HG03457 (cell line): ENCODE measurements around the gene SMIM36.
A peak's percentile ranks its signal among the peaks of the same experiment; 100 is the strongest.
"Not testable (repeated sequence)": the region's sequence is repeated elsewhere in the genome, so short reads cannot be mapped to it uniquely, and the experiment has no call there.

Source experiments
- ATAC-seq: cut with Tn5 transposase; IDR thresholded peaks from one replicate; pipeline ENCODE4 v1.9.1; 2021; ENCODE audit warnings: moderate number of reproducible peaks; ENCODE audit not compliant: unreplicated experiment

SMIM36 gene

DNA sequence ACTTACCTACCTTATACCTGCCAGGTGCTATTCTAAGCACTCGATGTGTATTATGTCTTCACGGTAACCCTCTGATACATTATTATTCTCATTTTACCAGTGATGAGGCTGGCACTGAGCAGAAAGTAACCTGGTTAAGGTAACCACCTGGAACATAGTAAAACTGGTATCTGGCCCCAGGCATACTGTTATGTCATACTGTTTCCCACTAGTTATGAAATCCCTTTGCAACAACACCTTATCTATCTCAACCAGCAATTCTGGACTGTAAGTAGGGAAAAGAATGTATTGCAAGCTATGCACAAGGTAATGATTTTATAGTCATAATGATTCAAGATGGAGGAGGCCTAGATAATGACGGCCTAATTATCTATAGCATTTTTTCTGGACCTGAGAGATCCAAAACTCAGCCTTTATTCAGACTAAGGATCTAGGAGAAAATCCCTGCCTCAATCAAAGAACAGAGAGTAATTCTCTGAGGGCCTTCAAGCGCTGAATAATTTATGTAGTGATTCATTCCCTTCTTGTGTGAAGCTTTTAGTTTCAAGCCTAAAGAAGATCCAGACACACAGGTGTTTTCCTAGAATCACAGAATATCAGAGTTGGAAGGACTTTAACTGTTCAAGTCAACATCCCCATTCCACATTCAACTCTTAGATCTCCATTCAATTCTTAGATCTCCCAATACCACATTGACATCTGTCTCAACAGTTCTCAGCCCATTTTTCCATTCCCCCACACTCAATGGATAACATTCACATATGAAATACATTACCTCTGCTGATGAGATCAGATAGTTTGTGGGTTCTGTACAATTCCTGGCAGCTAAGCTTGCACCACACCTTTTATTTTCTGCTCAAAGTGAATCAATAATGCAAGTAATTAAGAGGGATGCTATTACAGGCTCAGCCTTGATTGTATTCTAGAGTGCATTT is 74.8 kb downstream of the SMIM36 start:
- ATAC-seq: peak; percentile 15

DNA sequence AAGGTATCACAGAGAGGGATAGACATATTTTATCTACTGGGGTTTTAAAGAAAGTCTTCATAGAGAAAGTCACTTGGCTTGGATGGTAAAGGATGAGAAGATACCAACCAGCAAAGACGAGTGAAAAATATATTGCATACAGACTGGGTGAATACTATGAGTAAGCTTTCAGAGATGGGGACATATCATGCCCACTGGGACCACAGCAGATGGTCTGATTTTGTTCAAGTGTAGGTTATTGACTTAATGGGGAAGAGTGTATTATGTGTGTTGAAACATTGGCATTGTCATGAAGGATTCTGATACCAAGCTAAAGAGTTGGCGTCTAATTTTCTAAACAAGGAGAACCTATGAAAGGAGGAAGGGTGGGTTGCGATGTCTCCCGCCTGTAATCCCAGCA is 75.8 kb downstream of the SMIM36 start:
- no peak for ATAC-seq

GRCh38 chr17:55434721-55435120 is 76.5 kb downstream of the SMIM36 start:
- no peak for ATAC-seq

DNA sequence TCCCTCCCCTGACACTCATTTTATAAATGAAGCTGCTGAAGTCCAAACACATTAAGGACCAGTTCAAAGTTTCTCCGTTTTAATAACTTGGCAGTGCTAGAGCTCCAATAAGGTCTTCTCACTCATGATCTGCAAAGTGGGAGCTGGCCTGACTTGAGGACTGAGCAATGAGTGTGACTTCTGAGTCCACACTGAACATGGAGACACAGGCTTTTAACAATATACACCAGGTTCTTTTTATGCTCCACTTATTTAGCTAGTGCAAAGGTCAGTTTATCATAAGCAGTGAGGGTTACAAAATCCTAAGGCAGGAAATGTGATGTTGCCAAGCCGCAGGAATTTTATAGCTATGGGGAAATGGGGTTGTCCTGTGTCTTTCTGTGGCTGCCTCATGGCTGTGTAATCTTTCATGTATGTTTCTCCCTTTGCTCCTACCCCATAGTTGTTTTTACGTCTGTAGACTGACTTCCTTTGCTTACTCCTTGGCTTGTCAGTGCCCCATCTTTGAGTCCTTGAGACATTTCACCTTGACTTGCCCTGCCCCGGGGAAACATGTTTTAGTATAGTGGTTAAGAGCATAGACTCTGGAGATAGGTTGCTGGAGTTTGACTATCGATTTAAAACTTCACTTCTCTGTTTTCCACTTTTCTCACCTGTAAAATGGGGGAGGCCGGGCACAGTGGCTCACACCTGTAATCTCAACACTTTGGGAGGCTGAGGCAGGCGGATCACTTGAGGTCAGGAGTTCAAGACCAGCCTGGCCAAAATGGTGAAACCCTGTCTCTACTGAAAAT is 77.4 kb downstream of the SMIM36 start:
- no peak for ATAC-seq

DNA sequence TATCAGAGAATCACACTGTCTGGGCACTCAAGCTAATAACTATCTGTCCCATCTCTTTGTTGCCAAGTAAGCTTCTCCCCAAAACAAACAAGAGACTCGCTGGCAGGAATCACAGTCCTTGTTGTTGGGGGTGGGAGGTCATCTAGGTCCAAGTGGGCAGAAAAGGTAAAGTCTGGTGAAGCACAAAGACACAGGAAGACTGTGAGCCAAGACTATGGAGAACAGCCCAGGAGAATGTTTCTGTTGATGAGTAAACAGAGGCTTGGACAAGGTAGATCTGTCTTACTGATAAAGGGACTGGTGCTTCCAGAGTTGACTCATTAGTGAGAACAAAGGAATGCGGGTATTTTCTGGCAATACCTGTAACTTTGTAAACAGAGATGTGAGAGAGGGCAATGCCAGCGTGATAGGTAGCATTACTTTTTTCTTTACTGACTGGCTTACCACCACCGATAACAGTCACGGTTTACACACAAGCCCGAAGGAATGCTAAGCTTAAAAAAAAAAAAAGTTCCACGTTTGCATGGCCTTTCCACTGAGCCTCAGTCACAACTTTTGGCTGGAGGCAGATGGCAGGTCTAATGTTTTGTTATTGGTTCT is 78.1 kb downstream of the SMIM36 start:
- no peak for ATAC-seq

DNA sequence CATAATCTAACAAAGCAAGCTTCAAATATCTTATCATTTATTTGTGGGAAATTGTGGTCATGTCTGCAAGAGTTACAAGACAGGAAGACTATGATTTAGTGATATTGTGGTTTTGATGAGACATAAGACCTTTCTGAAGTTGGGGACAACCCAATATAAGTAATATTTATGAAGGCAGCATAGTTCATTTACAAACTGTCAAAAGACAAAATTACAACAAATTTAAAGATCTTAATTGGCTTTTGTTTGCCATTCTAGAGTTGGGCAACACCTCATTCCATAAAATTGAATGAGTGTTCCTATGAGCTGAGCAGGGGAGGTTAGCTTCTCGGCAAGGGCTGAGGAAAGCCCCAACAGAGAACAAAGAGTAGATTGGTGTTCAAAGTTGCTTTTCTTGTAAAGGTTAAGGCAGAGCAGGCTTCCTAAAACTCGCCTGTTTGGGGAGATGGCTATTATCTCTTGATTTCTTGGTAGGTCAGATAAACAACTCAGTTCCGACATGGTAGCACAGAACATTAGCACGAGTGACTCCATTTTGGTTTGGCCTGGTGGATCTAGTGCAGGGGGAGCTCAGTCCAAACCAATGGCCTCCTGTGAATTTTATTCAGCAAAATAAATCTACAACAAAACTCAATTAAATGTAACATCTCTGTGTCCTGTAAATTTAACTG is 78.8 kb downstream of the SMIM36 start:
- ATAC-seq: no peak

GRCh38 chr17:55431914-55432313 is 79.3 kb downstream of the SMIM36 start:
- ATAC-seq: not testable (repeated sequence)

GRCh38 chr17:55430541-55431288 is 80.5 kb downstream of the SMIM36 start:
- no peak for ATAC-seq

DNA sequence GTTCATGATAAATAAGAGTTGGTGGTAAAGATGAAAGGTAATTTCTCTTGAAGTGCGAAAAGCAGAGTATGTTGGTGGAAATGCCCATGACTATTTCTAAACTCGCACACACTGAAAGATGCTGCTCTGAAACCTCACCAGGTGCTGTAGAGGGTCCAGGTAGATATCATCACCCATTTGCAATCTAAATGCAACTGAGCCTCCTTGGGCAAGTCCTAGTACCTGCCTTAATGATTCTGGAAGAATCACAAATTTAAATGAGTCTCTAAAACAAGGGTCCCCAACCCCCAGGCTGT is 83.7 kb downstream of the SMIM36 start:
- peak; percentile 13 for ATAC-seq

DNA sequence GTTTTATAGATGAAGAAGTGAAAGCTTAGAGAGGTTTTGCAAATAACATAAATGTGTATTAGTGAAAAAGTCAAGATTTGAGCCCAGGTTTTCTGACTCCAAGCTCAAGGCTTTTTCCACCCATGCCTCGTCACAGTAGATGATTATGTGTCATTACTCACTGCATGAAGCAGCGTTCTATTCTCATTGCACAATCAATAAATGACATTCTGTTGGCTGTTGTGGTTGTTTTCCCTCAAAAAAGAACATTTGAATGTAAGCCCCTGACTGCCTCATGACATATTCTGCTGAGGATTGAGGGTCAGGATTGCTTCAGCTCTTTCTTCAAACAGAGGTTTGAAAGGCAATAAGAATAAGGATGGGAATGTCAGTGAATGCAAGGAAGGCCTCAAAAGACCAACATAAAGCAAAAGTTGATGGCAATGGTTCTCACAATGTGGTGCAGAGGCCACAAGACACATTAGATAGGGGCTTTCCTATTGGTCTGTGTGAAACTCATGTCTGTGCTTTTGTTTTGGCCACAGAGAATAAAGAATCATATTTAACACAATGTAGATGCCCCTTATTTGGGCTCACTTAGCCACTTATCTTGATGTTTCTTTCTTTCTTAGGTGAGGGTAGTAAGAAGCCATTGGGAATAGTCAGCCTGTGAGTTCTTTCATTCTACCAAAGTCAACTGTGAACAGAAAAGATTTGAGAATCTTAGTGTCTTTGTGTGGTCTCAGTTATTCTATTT is 84.2 kb downstream of the SMIM36 start:
- peak; percentile 50 for ATAC-seq

DNA sequence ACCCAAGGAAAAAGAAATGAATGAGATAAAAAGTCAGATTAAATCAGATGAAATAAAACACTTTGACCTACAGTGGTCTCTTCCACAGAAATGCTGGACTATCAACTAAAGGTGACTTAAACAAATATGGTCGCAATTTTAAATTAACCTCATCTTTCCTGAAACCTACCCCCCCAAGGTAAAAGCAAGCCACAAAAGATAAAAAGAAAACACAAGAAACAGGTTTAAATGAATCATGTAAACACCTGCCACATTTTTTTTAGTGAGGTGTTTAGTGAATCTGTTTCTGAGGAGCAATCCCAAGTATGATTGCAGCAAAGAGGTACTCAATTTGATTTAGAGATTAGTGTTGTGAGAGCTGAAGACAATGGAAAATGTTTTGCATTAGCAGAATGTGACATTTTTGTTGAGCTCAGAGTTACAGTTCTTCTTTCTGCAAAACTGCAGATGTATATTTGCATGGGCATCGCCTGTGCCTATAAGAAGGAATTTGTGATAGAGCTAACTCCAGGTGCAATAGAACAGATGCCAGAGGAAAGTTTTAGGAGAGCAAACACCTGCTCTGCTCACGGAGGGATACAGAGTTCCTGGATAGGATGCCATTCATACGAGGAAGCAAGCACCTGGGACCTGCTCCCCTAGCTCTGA is 86.2 kb downstream of the SMIM36 start:
- no peak for ATAC-seq

- no peak for ATAC-seq
These were observed 87.7 kb downstream of the SMIM36 start for GRCh38 chr17:55423535-55423934.

- not testable (repeated sequence) for ATAC-seq
These were observed 88.5 kb downstream of the SMIM36 start for GRCh38 chr17:55422828-55423164.

DNA sequence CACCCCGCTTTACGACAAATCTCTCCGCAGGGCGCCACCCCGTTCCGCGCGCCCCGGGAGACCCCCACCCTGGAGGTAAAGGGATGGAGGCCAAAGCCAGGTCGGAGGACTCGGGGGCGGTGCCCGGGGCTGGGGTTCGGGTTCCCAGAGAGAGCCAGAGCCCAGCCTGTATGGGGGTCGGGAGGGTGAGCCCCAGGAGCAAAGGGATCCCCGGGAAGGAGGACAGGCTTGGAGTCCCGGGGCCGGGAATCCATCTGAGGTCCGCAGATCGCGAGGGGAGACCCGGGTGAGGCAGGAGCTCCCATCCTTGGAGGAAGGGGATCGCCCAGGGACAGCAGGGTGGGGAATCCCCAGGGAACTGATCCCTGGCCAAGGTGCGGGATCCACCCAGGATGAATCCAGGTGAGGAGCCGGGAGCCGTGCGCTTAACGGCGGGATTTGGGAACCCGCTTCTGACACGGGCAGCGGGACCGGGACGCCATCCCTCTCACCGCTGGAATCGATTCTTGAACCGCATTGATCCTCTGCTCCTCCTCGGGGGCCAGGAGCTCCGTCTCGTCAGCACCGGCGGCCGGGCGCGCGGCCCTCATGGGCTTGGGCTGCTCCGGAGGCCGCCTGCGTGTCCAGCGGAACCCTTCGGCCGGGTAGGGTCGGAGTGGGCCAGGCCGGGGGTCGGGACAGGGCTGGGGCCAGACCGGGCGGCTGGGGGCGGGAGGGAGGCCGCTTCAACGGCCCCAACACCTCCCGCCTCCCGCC is 89.9 kb downstream of the SMIM36 start, which contains the start of gene MMD:
MMD (minus strand) TSS at position 657 of the 756 bp plus-strand sequence; CDS start at position 517, 140 bp downstream.
- ATAC-seq: peak; percentile 9

DNA sequence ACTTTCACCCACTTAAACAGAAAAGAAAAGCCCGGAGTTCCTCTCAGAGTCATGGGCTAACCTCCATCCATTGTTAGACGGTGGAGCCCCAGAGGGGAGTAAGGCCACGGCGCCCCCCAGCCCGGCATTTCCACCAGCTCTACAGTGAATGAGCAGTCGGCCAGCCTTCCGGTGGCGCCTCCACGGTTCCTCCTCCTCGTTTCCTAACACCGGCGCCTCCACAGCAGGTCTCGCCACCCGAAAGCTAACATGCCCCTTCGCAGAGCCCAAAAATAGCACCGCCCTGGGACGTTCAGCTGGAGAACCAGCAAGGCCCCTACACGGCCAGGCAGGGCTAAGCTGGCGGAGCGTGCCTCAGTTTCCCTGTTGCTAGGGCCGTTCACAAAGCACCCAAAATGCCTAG is 90.5 kb downstream of the SMIM36 start:
- no peak for ATAC-seq

DNA sequence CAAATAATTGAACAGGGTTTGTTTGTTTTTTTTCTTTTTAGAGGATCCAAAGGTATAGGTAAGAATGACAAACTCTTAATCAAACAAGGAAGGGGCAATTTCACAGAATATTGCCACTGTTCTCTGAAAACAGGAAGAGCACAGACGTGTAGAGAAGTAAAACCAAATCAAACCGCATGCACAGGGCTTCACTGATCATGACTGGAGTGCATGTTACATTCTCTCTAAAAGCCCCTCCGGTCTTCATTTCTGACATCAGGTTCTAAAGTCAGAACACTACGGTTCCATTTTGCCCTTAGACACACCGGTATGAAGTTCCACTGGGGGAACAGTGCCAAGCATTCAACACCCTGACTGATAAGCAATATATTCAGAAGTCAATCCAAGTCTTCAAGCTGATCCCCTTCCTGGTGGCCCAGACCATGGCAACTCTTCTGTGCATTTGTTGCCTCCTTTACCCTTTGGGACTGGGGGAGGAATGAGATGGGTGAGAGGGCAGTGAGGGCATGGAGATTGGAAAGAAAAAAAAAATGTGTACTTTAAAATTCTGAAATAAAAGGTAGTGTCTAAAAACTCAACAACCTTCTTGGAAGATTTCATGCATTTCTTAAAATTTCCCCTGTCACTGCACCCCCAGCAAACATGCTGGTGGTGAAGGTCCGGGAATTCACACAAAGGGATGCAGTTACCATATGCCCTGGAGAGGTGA is 91.0 kb downstream of the SMIM36 start:
- no peak for ATAC-seq

DNA sequence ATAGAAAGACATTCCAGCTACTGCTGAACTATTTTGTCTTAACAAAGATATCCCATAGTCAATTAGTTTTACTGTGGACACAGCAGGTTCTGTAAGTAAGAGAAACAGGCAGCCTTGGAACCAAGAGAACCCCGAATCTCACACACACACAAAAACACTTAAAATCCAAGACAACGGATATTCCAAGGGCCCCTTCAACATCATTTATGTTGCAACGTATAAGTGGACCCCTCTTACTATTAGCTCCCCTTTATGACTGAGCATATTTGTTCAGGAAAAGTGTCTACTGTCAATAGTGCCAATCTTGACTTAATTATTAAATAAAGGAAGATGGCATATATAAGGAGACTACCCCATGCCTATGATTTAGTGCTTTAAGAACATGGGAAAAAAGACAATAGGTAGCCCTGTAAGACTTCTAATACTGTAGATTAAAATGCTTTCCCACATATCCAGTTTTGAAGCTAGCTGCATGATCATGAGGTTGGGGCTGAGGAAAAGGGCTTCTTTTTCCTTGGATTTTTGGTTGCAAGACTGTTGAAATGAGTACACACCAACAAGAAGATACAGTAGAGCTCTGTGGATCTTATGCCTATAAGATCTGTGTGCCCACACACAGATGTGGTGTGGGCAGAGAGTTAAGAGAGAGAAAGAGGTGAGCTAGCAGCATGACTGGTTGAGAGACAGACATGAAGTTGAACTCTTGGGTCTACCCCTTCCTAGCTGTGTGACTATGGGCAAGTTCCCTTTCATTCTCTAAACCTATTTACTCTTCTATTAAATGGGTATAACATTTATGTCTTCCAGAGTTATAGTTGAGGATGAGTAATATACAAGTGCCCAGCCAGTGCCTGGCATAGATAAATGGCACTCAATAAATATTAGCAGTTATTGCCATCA is 92.6 kb downstream of the SMIM36 start:
- no peak for ATAC-seq
